Smooth muscle cell (in vitro differentiated cells): ENCODE data around the gene DLGAP1. TPM values are rescaled to one million over a fixed set of nuclear protein-coding genes. Genes with fewer than 3 reads are reported as not detected.

Experiments used
- DNase-seq: peaks from one replicate; lab custom pipeline; 2025; ENCODE audit not compliant: unreplicated experiment; lab: John Stamatoyannopoulos, UW
- H2AFZ ChIP-seq: fragments of 200-600 bp; sonication (generic); 2 replicates; pipeline ENCODE4 v1.6.0; 2016; ENCODE audit warnings: antibody characterized with exemption, low read depth, mild to moderate bottlenecking
- H3F3A ChIP-seq: fragments of 200-600 bp; sonication (generic); 2 replicates; pipeline ENCODE4 v1.6.0; 2017; ENCODE audit warnings: antibody characterized with exemption, low read depth
- H3K27ac ChIP-seq: fragments of 200-600 bp; sonication (generic); 2 replicates; pipeline ENCODE4 v1.5.1; 2016; ENCODE audit warnings: low read depth, mild to moderate bottlenecking
- H3K27me3 ChIP-seq: fragments of 200-600 bp; sonication (generic); 2 replicates; pipeline ENCODE4 v1.6.1; 2016; ENCODE audit warnings: low read depth, mild to moderate bottlenecking
- H3K36me3 ChIP-seq: fragments of 200-600 bp; sonication (generic); 2 replicates; pipeline ENCODE4 v1.5.1; 2016; ENCODE audit warnings: low read depth
- H3K4me1 ChIP-seq: fragments of 200-600 bp; sonication (generic); 2 replicates; pipeline ENCODE4 v1.5.1; 2016; ENCODE audit warnings: low read depth
- H3K4me2 ChIP-seq: fragments of 200-600 bp; sonication (generic); 2 replicates; pipeline ENCODE4 v1.6.0; 2016; ENCODE audit warnings: mild to moderate bottlenecking
- H3K4me3 ChIP-seq: fragments of 200-600 bp; sonication (generic); 2 replicates; pipeline ENCODE4 v1.5.1; 2016; ENCODE audit warnings: mild to moderate bottlenecking
- H3K79me2 ChIP-seq: fragments of 200-600 bp; sonication (generic); 2 replicates; pipeline ENCODE4 v1.6.0; 2016; ENCODE audit warnings: low read depth, mild to moderate bottlenecking
- H3K9ac ChIP-seq: fragments of 200-600 bp; sonication (generic); 2 replicates; pipeline ENCODE4 v1.6.0; 2016; ENCODE audit warnings: low read depth
- H3K9me3 ChIP-seq: fragments of 200-600 bp; sonication (generic); replicated peaks from 2 replicates; pipeline ENCODE4 v1.5.1; 2016; ENCODE audit warnings: low read depth
- H4K20me1 ChIP-seq: fragments of 200-600 bp; sonication (generic); 2 replicates; pipeline ENCODE4 v1.6.0; 2016; ENCODE audit warnings: low read depth
- CTCF ChIP-seq: fragments of 200-600 bp; sonication (generic); IDR thresholded peaks from 2 replicates; pipeline ENCODE4 v1.5.1; 2017; ENCODE audit warnings: borderline replicate concordance, mild to moderate bottlenecking, antibody characterized with exemption; ENCODE audit not compliant: insufficient read depth, poor library complexity, severe bottlenecking
- WGBS: methylation state at CpG from one replicate; pipeline ENCODE4 v1.1.7; 2016; ENCODE audit warnings: low lambda C conversion rate; 5-methylcytosine and 5-hydroxymethylcytosine counted together
- polyA plus RNA-seq: library from polyadenylated mRNA; unstranded; fragments of >200 nt; fragmentation: Nextera tagmentation; extraction: Ambion mirVana; gene quantifications from 2 replicates; pipeline ENCODE4 v1.2.1, GENCODE V29; 2016
- total RNA-seq: library from RNA; depleted of rRNA; stranded (reverse); fragments of >200 nt; gene quantifications from 2 replicates; pipeline ENCODE4 v1.2.3, GENCODE V29; 2014

DLGAP1 gene
- total and polyA plus RNA-seq, 2 experiments from 2014 or later: 2.6 to 11.3 TPM

GRCh38 chr18:3914833-3915610 is 540.1 kb downstream of the DLGAP1 start:
- Histone ChIP-seq H3K4me1 (no peaks in the 10 kb centered on the region), H2AFZ (no peak overlapping the region), H3K79me2 (no peaks in the 10 kb centered on the region), H3K27ac (no peak overlapping the region), H3K9me3 (no peaks in the 10 kb centered on the region), H4K20me1 (no peaks in the 10 kb centered on the region), H3K4me3 (no peak overlapping the region), H3K4me2 (no peak overlapping the region), H3F3A (no peaks in the 10 kb centered on the region), H3K27me3 (no peaks in the 10 kb centered on the region), H3K36me3 (no peaks in the 10 kb centered on the region), H3K9ac (no peak overlapping the region)
- 88% methylated on average over 2 of the region's 2 CpGs for WGBS
- no peak for TF ChIP-seq CTCF
- DNase-seq: no peak

- DNase-seq: no peak
- H3K79me2 ChIP-seq: no peaks in the 10 kb centered on the region
- no peak overlapping the region for H3K4me2 ChIP-seq
- no peaks in the 10 kb centered on the region for H3K36me3 ChIP-seq
- WGBS: 68% methylated on average over 3 of the region's 3 CpGs
- no peaks in the 10 kb centered on the region for H3F3A ChIP-seq
- no peak overlapping the region for H3K4me3 ChIP-seq
- no peak overlapping the region for H3K9ac ChIP-seq
- no peak for TF ChIP-seq CTCF
- no peak overlapping the region for H3K27ac ChIP-seq
- no peaks in the 10 kb centered on the region for H3K9me3 ChIP-seq
- H3K27me3 ChIP-seq: no peaks in the 10 kb centered on the region
- H3K4me1 ChIP-seq: no peaks in the 10 kb centered on the region
- H2AFZ ChIP-seq: no peak overlapping the region
- H4K20me1 ChIP-seq: no peaks in the 10 kb centered on the region
Observed at GRCh38 chr18:3914109-3914508, 541.0 kb downstream of the DLGAP1 start.

GRCh38 chr18:3912705-3913104 is 542.4 kb downstream of the DLGAP1 start:
- Histone ChIP-seq H2AFZ (no peak overlapping the region), H3K4me1 (no peaks in the 10 kb centered on the region), H3K4me3 (no peak overlapping the region), H3K36me3 (no peaks in the 10 kb centered on the region), H3F3A (no peaks in the 10 kb centered on the region), H3K9me3 (no peaks in the 10 kb centered on the region), H3K9ac (no peak overlapping the region), H3K79me2 (no peaks in the 10 kb centered on the region), H3K4me2 (no peak overlapping the region), H3K27me3 (no peaks in the 10 kb centered on the region), H4K20me1 (no peaks in the 10 kb centered on the region), H3K27ac (no peak overlapping the region)
- no peak for TF ChIP-seq CTCF
- 94% methylated on average over 1 of the region's 1 CpG for WGBS
- DNase-seq: no peak

GRCh38 chr18:3911413-3911812 is 543.7 kb downstream of the DLGAP1 start:
- Histone ChIP-seq H3K4me2 (no peak overlapping the region), H3K4me3 (no peak overlapping the region), H3K27ac (no peak overlapping the region), H3K79me2 (no peaks in the 10 kb centered on the region), H2AFZ (no peak overlapping the region), H4K20me1 (no peaks in the 10 kb centered on the region), H3K9ac (no peak overlapping the region), H3K27me3 (no peaks in the 10 kb centered on the region), H3K36me3 (no peaks in the 10 kb centered on the region), H3F3A (no peaks in the 10 kb centered on the region), H3K4me1 (no peaks in the 10 kb centered on the region), H3K9me3 (no peaks in the 10 kb centered on the region)
- no peak for DNase-seq
- TF ChIP-seq CTCF: no peak
